Peyer's patch (tissue), 4 donors: ENCODE results near the gene PPP6R3. TPM values are rescaled to one million over a fixed set of nuclear protein-coding genes. Genes with fewer than 3 reads are reported as not detected.

ENCODE experiments used
- DNase-seq, 3 donors: peaks; one replicate each; pipeline ENCODE4 v3.0.0-alpha.2; 2017 to 2019
- H3K27ac ChIP-seq, 4 donors: fragments of 200-600 bp; sonication (generic); one replicate each; pipeline ENCODE4 v1.5.1; 2016 to 2019
- H3K27me3 ChIP-seq, 2 donors: fragments of 200-600 bp; sonication (generic); one replicate each; pipeline ENCODE4 v1.5.1; 2019
- H3K36me3 ChIP-seq, 3 donors: fragments of 200-600 bp; sonication (generic); one replicate each; pipeline ENCODE4 v1.5.1; 2016 to 2019
- H3K4me1 ChIP-seq, 4 donors: fragments of 200-600 bp; sonication (generic); one replicate each; pipeline ENCODE4 v1.5.1; 2016 to 2019
- H3K4me3 ChIP-seq, 4 donors: fragments of 200-600 bp; sonication (generic); 1 replicate in 3 of 4; 2 replicates in 1 of 4; pipeline ENCODE4 v1.5.1; 2016 to 2019; ENCODE audit warnings: mild to moderate bottlenecking in 1 of 4
- H3K9me3 ChIP-seq, 4 donors: fragments of 200-600 bp; sonication (generic); one replicate each; pipeline ENCODE4 v1.5.1; 2016 to 2019; ENCODE audit warnings: mild to moderate bottlenecking in 1 of 4
- CTCF ChIP-seq, 6 experiments: fragments of 450-650 bp in 4 of 6; fragments of 200-600 bp in 2 of 6; sonication (generic) in 1 of 6; IDR thresholded peaks; one replicate each; pipeline ENCODE4 v1.5.1; 2017 to 2019; ENCODE audit warnings: antibody characterized with exemption in 6 of 6, mild to moderate bottlenecking in 3 of 6, moderate library complexity in 1 of 6
- POLR2A ChIP-seq, 2 donors: fragments of 450-650 bp; IDR thresholded peaks; one replicate each; pipeline ENCODE4 v1.5.1; 2017; ENCODE audit warnings: antibody characterized with exemption in 2 of 2, mild to moderate bottlenecking in 2 of 2, moderate library complexity in 2 of 2
- total RNA-seq, 4 donors: library from RNA; depleted of rRNA; stranded (reverse); fragments of >200 nt; gene quantifications; one replicate each; pipeline ENCODE4 v1.1.0, GENCODE V29; 2016

The PPP6R3 gene
- total RNA-seq, 4 donors from 2014 or later, result 130 to 282 (median 156) TPM

- no peak overlapping the region for H3K4me3 ChIP-seq
- H3K36me3 ChIP-seq, result peaks cover 0 to 88% (median 0%) of the 10 kb centered on the region in 3 donors
- H3K27ac ChIP-seq, result no peak overlapping the region
- H3K27me3 ChIP-seq, result no peaks in the 10 kb centered on the region
- no peak for DNase-seq
- H3K4me1 ChIP-seq, result no peaks in the 10 kb centered on the region
- TF ChIP-seq CTCF (IDR thresholded peaks at IDR 0.05), result no peak
- no peak for TF ChIP-seq POLR2A (IDR thresholded peaks at IDR 0.05)
- H3K9me3 ChIP-seq, result no peaks in the 10 kb centered on the region
These were observed 114.6 kb downstream of the PPP6R3 start for GRCh38 chr11:68575025-68575665.

- Histone ChIP-seq H3K4me1 (no peaks in the 10 kb centered on the region), H3K9me3 (no peaks in the 10 kb centered on the region), H3K27me3 (no peaks in the 10 kb centered on the region), H3K27ac (no peak overlapping the region), H3K36me3 (peaks cover 0 to 67% (median 0%) of the 10 kb centered on the region in 3 donors), H3K4me3 (no peak overlapping the region)
- no peak for DNase-seq
- TF ChIP-seq POLR2A (IDR thresholded peaks at IDR 0.05) (no peak), CTCF (IDR thresholded peaks at IDR 0.05) (no peak)
These were observed 118.9 kb downstream of the PPP6R3 start for GRCh38 chr11:68579455-68579854.

GRCh38 chr11:68581439-68581838 is 120.9 kb downstream of the PPP6R3 start:
- Histone ChIP-seq H3K4me1 (no peaks in the 10 kb centered on the region), H3K27ac (no peak overlapping the region), H3K9me3 (no peaks in the 10 kb centered on the region), H3K27me3 (no peaks in the 10 kb centered on the region), H3K4me3 (no peak overlapping the region), H3K36me3 (peaks cover 0 to 61% (median 0%) of the 10 kb centered on the region in 3 donors)
- no peak for DNase-seq
- no peak for TF ChIP-seq POLR2A (IDR thresholded peaks at IDR 0.05)
- no peak for TF ChIP-seq CTCF (IDR thresholded peaks at IDR 0.05)

GRCh38 chr11:68581901-68582300 is 121.3 kb downstream of the PPP6R3 start:
- Histone ChIP-seq H3K27ac (no peak overlapping the region), H3K4me1 (no peaks in the 10 kb centered on the region), H3K27me3 (no peaks in the 10 kb centered on the region), H3K36me3 (peaks cover 0 to 61% (median 0%) of the 10 kb centered on the region in 3 donors), H3K9me3 (no peaks in the 10 kb centered on the region), H3K4me3 (no peak overlapping the region)
- TF ChIP-seq POLR2A (IDR thresholded peaks at IDR 0.05) (no peak), CTCF (IDR thresholded peaks at IDR 0.05) (no peak)
- no peak for DNase-seq

- no peak for DNase-seq
- Histone ChIP-seq H3K4me3 (no peak overlapping the region), H3K9me3 (no peaks in the 10 kb centered on the region), H3K4me1 (no peaks in the 10 kb centered on the region), H3K36me3 (peaks cover 0 to 61% (median 0%) of the 10 kb centered on the region in 3 donors), H3K27ac (no peak overlapping the region), H3K27me3 (no peaks in the 10 kb centered on the region)
- no peak for TF ChIP-seq POLR2A (IDR thresholded peaks at IDR 0.05)
- no peak for TF ChIP-seq CTCF (IDR thresholded peaks at IDR 0.05)
These were observed 122.0 kb downstream of the PPP6R3 start for GRCh38 chr11:68582416-68583040.
